RPMI8226 (cell line): Measurements from ENCODE around the gene SRMS.
A peak's percentile ranks its signal among the peaks of the same experiment; 100 is the strongest.

Source experiments
- DNase-seq: peaks from one replicate; pipeline ENCODE4 v3.0.0-alpha.2; 2015

The SRMS gene

GRCh38 chr20:63547725-63548480 is at the start of gene SRMS:
Gene SRMS (minus strand): TSS chr20:63547749. CDS start chr20:63547463, 286 bp downstream.
- no peak for DNase-seq

GRCh38 chr20:63596423-63596822 is 48.9 kb upstream of the SRMS start:
- DNase-seq = no peak

- no peak for DNase-seq
These were observed 48.0 kb upstream of the SRMS start for GRCh38 chr20:63595416-63596127.

- no peak for DNase-seq
These were observed 46.6 kb upstream of the SRMS start for GRCh38 chr20:63594043-63594561.

DNA sequence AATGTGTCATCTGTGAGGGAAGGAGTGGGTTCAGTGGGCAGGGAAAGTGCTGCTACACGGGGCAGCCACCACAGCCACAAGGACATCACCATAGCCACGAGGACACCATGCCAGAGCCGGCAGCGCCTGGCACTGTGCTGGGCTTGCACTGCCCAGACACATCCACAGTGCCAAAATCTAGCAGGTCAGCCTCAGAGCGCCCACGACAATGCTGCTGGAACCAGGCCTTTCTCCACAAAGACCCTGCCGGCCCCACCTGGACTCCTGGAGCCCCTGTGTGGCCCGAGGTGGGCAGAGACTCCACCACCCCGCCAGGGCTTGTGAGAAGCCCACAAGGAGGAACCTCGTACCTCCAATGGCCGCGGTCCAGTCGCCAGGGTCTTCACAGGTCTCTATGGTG is 45.1 kb upstream of the SRMS start:
- no peak for DNase-seq

DNA sequence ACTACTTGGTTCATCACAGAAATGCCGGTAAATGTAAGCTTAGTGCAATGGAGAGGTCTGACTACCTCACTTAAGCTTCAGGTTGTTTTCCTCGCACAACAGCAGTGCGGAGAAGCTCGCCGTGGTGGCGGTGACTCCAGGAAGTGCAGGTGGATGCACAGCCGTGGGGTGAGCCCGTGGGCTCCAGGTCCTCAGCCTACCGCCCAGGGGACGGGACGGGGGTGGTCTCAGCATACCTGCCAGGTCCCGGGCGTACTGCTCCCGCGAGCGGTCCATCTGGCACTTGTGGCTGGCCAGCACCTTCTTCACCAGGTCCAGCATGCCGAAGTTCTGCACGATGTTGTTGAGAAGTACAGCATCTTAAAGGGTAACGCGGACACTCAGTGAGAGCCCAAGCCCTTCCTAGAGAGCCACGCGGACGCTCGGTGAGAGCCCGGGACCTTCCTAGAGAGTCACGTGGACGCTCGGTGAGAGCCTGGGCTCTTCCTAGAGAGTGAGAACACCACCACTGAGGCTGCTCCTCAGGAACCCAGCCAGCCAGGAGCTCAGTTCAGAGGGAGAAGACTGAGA is 44.3 kb upstream of the SRMS start:
- no peak for DNase-seq

GRCh38 chr20:63591147-63591533 is 43.6 kb upstream of the SRMS start:
- no peak for DNase-seq

DNA sequence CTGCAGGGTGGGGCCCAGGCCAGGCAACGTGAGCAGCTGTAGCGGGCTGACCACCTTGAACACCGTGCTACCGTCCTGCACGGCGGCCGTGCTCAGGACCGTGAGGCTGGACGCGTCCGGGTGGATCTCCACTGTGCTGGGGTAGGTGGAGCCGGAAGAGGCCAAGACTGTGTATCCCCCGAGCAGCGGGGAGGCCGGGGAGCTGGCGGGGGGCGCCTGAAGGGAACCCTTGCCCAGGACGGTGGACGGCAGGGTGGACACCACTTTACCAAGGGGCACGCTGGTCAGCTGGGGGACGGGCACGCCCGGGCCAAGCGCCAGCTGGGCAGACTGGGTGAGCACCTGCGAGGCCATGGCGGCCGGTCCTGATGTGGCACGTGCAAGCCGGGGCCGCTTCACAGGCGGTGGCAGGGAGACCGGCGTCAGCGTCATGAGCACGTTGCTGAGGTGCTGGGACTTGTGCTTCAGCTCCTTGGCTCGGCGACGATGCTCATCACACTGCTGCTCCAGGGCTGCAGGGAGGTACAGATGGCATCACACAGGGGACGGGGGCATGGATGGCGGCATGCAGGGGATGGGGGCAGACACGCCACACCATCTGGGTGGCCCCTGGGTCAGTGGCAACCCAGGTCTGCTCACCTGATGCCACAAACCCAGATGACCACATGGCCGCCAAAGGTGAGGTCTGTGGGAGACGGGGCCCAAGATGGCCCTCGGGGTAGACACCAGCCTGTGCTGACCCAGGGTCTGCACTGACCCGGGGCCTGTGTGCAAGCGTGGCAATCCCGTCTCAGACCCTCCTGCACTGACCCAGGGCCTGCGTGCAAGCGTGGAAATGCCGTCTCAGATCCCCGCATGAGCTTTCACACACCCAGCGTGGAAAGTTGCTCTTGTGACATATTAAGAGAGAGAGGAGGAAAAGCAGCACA is 42.9 kb upstream of the SRMS start:
- no peak for DNase-seq

GRCh38 chr20:63589261-63590217 is 42.0 kb upstream of the SRMS start:
- no peak for DNase-seq

DNA sequence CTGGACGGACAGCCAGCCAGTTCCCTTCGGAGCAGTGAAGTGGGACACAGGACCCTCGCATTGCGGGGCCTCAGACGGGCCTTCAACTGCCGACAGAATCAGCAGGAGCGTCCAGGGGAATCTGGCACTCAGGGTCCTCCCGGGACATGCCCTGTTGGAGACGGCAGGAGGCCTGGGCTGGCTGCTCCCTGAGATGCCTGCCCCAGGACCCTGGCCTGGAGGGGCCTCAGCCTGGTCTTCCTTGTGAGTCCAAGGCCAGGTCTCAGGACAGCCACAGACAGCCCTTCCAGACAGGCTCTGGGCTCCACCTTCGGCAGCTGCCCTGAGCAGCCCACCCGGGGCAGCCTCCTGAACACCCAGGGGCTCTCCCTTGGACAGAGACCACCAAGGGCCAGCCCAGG is 41.1 kb upstream of the SRMS start:
- no peak for DNase-seq

- DNase-seq = no peak
These were observed 40.4 kb upstream of the SRMS start for GRCh38 chr20:63587776-63588591.

- DNase-seq = no peak
These were observed 39.7 kb upstream of the SRMS start for GRCh38 chr20:63587256-63587655.

GRCh38 chr20:63586797-63587196 is 39.2 kb upstream of the SRMS start:
- no peak for DNase-seq

GRCh38 chr20:63585616-63586565 is 38.3 kb upstream of the SRMS start:
- DNase-seq = no peak

DNA sequence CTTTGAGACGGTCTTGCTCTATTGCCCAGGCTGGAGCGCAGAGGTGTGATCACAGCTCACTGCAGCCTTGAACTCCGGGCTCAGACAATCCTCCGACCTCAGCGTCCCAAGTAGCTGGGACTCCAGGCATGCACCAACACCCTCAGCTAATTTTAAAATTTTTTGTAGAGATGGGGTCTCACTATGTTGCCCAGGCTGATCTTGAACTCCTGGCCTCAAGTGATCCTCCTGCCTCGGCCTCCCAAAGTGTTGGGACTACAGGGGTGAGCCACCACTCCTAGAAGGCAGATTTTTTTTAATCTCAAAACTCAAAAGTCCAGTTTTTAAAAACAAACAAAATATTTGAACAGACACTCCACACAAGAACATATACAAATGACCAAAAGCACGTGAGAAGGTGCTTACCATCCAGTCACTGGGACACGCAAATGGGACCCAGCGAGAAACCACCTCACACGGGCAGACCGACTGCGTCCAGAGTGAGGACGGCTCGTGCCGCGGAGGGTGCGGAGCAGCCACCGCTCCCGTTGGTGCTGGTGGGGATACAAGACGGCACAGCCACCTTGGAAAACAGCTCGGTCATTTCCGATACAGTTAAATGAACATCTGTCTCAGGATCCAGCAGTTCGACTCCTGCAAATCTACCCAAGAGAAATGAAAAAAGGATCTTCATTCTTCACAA is 35.0 kb upstream of the SRMS start:
- no peak for DNase-seq

DNA sequence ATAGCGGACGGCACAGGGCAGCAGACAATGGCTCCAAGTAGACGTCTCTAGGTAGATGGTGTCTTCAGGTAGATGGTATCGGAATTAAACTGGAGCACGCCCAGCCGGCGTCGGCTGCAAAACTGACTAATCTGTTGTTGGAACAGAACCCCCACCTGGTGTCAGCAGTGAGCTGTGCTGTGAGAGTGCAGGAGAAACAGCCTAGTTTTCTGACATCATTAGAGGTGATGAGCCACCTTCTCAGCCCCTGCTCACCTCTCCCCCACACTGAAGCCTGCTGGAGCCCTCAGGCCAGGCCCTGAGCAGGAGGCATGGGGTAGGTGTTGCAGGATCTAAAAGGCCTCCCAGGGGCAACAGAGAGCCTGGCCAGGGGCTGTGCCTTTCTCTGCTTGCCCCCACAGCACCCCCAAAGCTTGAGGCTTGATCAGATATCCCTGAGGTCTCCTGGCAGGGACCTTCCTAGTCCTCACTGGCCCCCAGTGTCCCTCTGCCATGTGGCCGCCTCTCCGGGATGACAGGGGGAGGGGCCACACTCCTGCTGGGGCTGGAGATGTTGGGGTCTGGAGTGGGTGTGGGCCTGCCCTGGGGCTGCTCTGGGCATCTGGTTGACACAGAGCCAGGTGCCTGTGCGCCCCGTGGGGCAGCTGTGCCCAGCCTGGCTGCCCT is 33.4 kb upstream of the SRMS start:
- DNase-seq = peak; percentile 79

GRCh38 chr20:63579017-63579694 is 31.6 kb upstream of the SRMS start:
- DNase-seq = no peak
